Activated naive CD8-positive, alpha-beta T cell treated with anti-CD3 and anti-CD28 coated beads, Interleukin-2, amount 50 U/mL, for 16 hours (primary cell): Measurements from ENCODE around the gene NSMCE4A.
"Not testable (repeated sequence)": the region's sequence is repeated elsewhere in the genome, so short reads cannot be mapped to it uniquely, and the experiment has no call there.

ENCODE experiments used
- DNase-seq: peaks from one replicate; pipeline ENCODE4 v3.0.0-alpha.2; 2020; ENCODE audit warnings: low read depth, low spot score

The NSMCE4A gene

GRCh38 chr10:121936295-121936694 lies 38.7 kb downstream of the NSMCE4A start:
- DNase-seq: no peak

GRCh38 chr10:121935702-121936101 lies 39.3 kb downstream of the NSMCE4A start:
- DNase-seq: no peak

GRCh38 chr10:121930268-121931085 lies 44.5 kb downstream of the NSMCE4A start:
- not testable (repeated sequence) for DNase-seq

- not testable (repeated sequence) for DNase-seq
Observed at GRCh38 chr10:121929585-121930267, 45.3 kb downstream of the NSMCE4A start.

- DNase-seq: no peak
Observed at GRCh38 chr10:121928528-121928884, 46.5 kb downstream of the NSMCE4A start.

- DNase-seq: peak; percentile 48
Observed at GRCh38 chr10:121927841-121928527, 47.0 kb downstream of the NSMCE4A start, which contains the start of gene ATE1. Gene ATE1, minus strand, starts transcription at chr10:121928031. Its CDS starts 82 bp downstream, at chr10:121927949.

GRCh38 chr10:121927318-121927840 lies 47.6 kb downstream of the NSMCE4A start:
- DNase-seq: peak; percentile 1

- DNase-seq: no peak
Observed at GRCh38 chr10:121926671-121927317, 48.2 kb downstream of the NSMCE4A start.

GRCh38 chr10:121926157-121926556 lies 48.9 kb downstream of the NSMCE4A start:
- no peak for DNase-seq

- DNase-seq: no peak
Observed at GRCh38 chr10:121921238-121921931, 53.6 kb downstream of the NSMCE4A start.

GRCh38 chr10:121919666-121920065 lies 55.4 kb downstream of the NSMCE4A start:
- no peak for DNase-seq

GRCh38 chr10:121918800-121919199 lies 56.2 kb downstream of the NSMCE4A start:
- DNase-seq: not testable (repeated sequence)

GRCh38 chr10:121914661-121915060 lies 60.4 kb downstream of the NSMCE4A start:
- DNase-seq: no peak

GRCh38 chr10:121911421-121911697 lies 63.7 kb downstream of the NSMCE4A start:
- no peak for DNase-seq

- no peak for DNase-seq
Observed at GRCh38 chr10:121910673-121911420, 64.2 kb downstream of the NSMCE4A start.
